SK-N-SH treated with all-trans-retinoic acid at 6 μM for 48 hours (cell line): ENCODE data around the gene DTNB.

Experiments
- ATAC-seq: fragments of 200-7000 bp; cut with Tn5 transposase; 3 replicates; pipeline ENCODE4 v1.9.1; 2020; ENCODE audit warnings: mild to moderate bottlenecking, moderate library complexity
- ARNTL ChIP-seq: fragments of 450-650 bp; formaldehyde crosslinking; IDR thresholded peaks from 2 replicates; pipeline ENCODE4 v1.5.0; 2020; ENCODE audit warnings: low read depth, mild to moderate bottlenecking, moderate library complexity, borderline replicate concordance
- BACH2 ChIP-seq: fragments of 250-450 bp; sonication (Bioruptor Pico); IDR thresholded peaks from 2 replicates; pipeline ENCODE4 v1.9.0; 2021; ENCODE audit warnings: mild to moderate bottlenecking, borderline replicate concordance
- CREB5 ChIP-seq: fragments of 250-450 bp; sonication (Bioruptor Pico); IDR thresholded peaks from 2 replicates; pipeline ENCODE4 v1.5.1; 2020; ENCODE audit warnings: low read depth, mild to moderate bottlenecking, moderate library complexity
- CSDC2 ChIP-seq: fragments of 250-450 bp; sonication (Bioruptor Pico); IDR thresholded peaks from 2 replicates; pipeline ENCODE4 v1.5.0; 2020; ENCODE audit warnings: mild to moderate bottlenecking, moderate library complexity
- ESRRG ChIP-seq: fragments of 250-450 bp; sonication (Bioruptor Pico); IDR thresholded peaks from 2 replicates; pipeline ENCODE4 v1.6.1; 2021; ENCODE audit warnings: mild to moderate bottlenecking
- GLIS3 ChIP-seq: fragments of 250-450 bp; sonication (Bioruptor Pico); IDR thresholded peaks from 2 replicates; pipeline ENCODE4 v1.5.0; 2020; ENCODE audit warnings: mild to moderate bottlenecking, moderate library complexity
- ISL1 ChIP-seq: fragments of 250-450 bp; sonication (Bioruptor Pico); IDR thresholded peaks from 2 replicates; pipeline ENCODE4 v2.1.2; 2022; ENCODE audit warnings: mild to moderate bottlenecking, moderate library complexity
- OSR1 ChIP-seq: fragments of 250-450 bp; sonication (Bioruptor Pico); IDR thresholded peaks from 2 replicates; pipeline ENCODE4 v1.8.0; 2022; ENCODE audit warnings: moderate library complexity, mild to moderate bottlenecking, inconsistent platforms
- PATZ1 ChIP-seq: fragments of 250-450 bp; sonication (Bioruptor Pico); IDR thresholded peaks from 2 replicates; pipeline ENCODE4 v1.8.0; 2020; ENCODE audit warnings: mild to moderate bottlenecking, moderate library complexity, borderline replicate concordance
- POU6F1 ChIP-seq: fragments of 250-450 bp; sonication (Bioruptor Pico); IDR thresholded peaks from 2 replicates; pipeline ENCODE4 v1.8.0; 2021; ENCODE audit warnings: low read depth, mild to moderate bottlenecking, moderate library complexity, borderline replicate concordance
- PPARA ChIP-seq: fragments of 250-450 bp; sonication (Bioruptor Pico); IDR thresholded peaks from 2 replicates; pipeline ENCODE4 v1.5.0; 2020; ENCODE audit warnings: mild to moderate bottlenecking, borderline replicate concordance
- RARB ChIP-seq: fragments of 250-450 bp; sonication (Bioruptor Pico); IDR thresholded peaks from 2 replicates; pipeline ENCODE4 v1.8.0; 2021; ENCODE audit warnings: mild to moderate bottlenecking, moderate library complexity
- SNAI2 ChIP-seq: fragments of 250-450 bp; sonication (Bioruptor Pico); IDR thresholded peaks from 2 replicates; pipeline ENCODE4 v1.5.0; 2020; ENCODE audit warnings: mild to moderate bottlenecking, moderate library complexity
- TCF4 ChIP-seq: fragments of 250-450 bp; sonication (Bioruptor Pico); IDR thresholded peaks from 2 replicates; pipeline ENCODE4 v1.8.0; 2021; ENCODE audit warnings: mild to moderate bottlenecking, moderate library complexity, borderline replicate concordance
- TOX ChIP-seq: fragments of 250-450 bp; sonication (Bioruptor Pico); IDR thresholded peaks from 2 replicates; pipeline ENCODE4 v1.8.0; 2021; ENCODE audit warnings: mild to moderate bottlenecking, moderate library complexity, borderline replicate concordance
- TSHZ2 ChIP-seq: fragments of 250-450 bp; sonication (Bioruptor Pico); IDR thresholded peaks from 2 replicates; pipeline ENCODE4 v1.5.0; 2020; ENCODE audit warnings: mild to moderate bottlenecking, moderate library complexity
- ZC3H10 ChIP-seq: fragments of 250-450 bp; sonication (Bioruptor Pico); IDR thresholded peaks from 2 replicates; pipeline ENCODE4 v1.5.1; 2021; ENCODE audit warnings: mild to moderate bottlenecking, moderate library complexity
- ZFP3 ChIP-seq: fragments of 250-450 bp; sonication (Bioruptor Pico); IDR thresholded peaks from 2 replicates; pipeline ENCODE4 v1.5.0; 2020; ENCODE audit warnings: mild to moderate bottlenecking, moderate library complexity
- ZFP30 ChIP-seq: fragments of 450-650 bp; formaldehyde crosslinking; IDR thresholded peaks from 2 replicates; pipeline ENCODE4 v1.5.0; 2022; ENCODE audit warnings: mild to moderate bottlenecking, moderate library complexity
- ZNF565 ChIP-seq: fragments of 450-650 bp; formaldehyde crosslinking; conservative IDR thresholded peaks from 2 replicates; pipeline ENCODE4 v1.5.0; 2020; ENCODE audit warnings: low read depth, mild to moderate bottlenecking, moderate library complexity
- ZNF70 ChIP-seq: fragments of 450-650 bp; formaldehyde crosslinking; IDR thresholded peaks from 2 replicates; pipeline ENCODE4 v1.5.0; 2020; ENCODE audit warnings: mild to moderate bottlenecking, moderate library complexity
- ZNF8 ChIP-seq: fragments of 450-650 bp; formaldehyde crosslinking; IDR thresholded peaks from 2 replicates; pipeline ENCODE4 v1.5.0; 2020; ENCODE audit warnings: mild to moderate bottlenecking, moderate library complexity

Gene DTNB

GRCh38 chr2:25521665-25522387 lies 151.6 kb downstream of the DTNB start:
- TF ChIP-seq RARB (CRISPR knock-in tag) (no peak), SNAI2 (no peak), ZNF8 (CRISPR knock-in tag) (no peak), ISL1 (no peak), ZFP30 (CRISPR knock-in tag) (no peak), BACH2 (CRISPR knock-in tag) (no peak), TCF4 (CRISPR knock-in tag) (no peak), CREB5 (CRISPR knock-in tag) (no peak)
- peak; percentile 95 for ATAC-seq

GRCh38 chr2:25521126-25521525 lies 152.3 kb downstream of the DTNB start:
- TF ChIP-seq ZNF70 (CRISPR knock-in tag) (no peak), ZC3H10 (no peak), ZNF565 (CRISPR knock-in tag) (no peak), OSR1 (CRISPR knock-in tag) (no peak), SNAI2 (no peak), TCF4 (CRISPR knock-in tag) (no peak), GLIS3 (no peak), PPARA (CRISPR knock-in tag) (no peak), ZFP30 (CRISPR knock-in tag) (no peak), ZFP3 (CRISPR knock-in tag) (no peak), TSHZ2 (CRISPR knock-in tag) (no peak), ESRRG (CRISPR knock-in tag) (no peak), BACH2 (CRISPR knock-in tag) (no peak), ISL1 (no peak), CREB5 (CRISPR knock-in tag) (no peak), ARNTL (CRISPR knock-in tag) (no peak)
- TF ChIP-seq, all 23 proteins: peak for 0
- ATAC-seq = no peak

GRCh38 chr2:25517701-25518100 lies 155.7 kb downstream of the DTNB start:
- no peak for ATAC-seq
- no peak for TF ChIP-seq CREB5 (CRISPR knock-in tag)
- TF ChIP-seq POU6F1 (CRISPR knock-in tag) = no peak
- no peak for TF ChIP-seq ZNF70 (CRISPR knock-in tag)
- no peak for TF ChIP-seq TSHZ2 (CRISPR knock-in tag)
- no peak for TF ChIP-seq ZC3H10
- TF ChIP-seq ARNTL (CRISPR knock-in tag) = no peak
- no peak for TF ChIP-seq ZFP30 (CRISPR knock-in tag)
- TF ChIP-seq ZFP3 (CRISPR knock-in tag) = no peak
- no peak for TF ChIP-seq PATZ1 (CRISPR knock-in tag)
- no peak for TF ChIP-seq ZNF8 (CRISPR knock-in tag)
- TF ChIP-seq CSDC2 = no peak
- no peak for TF ChIP-seq SNAI2
- no peak for TF ChIP-seq TOX
- TF ChIP-seq ISL1 = no peak
